ENCODE measurements around the gene TIAM2.

DNA sequence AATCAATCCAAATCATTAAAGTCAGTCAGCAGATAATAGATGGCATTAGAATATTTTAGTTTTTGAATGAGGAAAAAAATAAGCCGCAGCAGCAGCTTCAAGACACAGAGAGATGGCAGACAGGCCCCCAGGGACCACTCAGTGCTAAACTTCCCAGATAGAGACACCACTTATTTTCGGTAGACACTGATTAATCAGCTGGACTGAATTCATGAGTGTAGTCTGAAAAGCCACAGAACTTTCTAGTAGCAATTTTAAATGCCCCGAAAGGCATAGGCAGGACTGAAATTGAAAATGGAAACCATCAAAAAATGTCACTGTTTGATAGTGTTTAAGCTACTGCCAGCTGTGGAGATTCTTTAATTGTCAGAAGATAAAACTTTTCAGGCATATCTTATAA lies 265.6 kb downstream of the TIAM2 start:
- TF ChIP-seq POLR2A (IDR thresholded peaks at IDR 0.05): no peak
- no peak for TF ChIP-seq POLR2AphosphoS5 (IDR thresholded peaks at IDR 0.05)
- TF ChIP-seq, protein P1, sequence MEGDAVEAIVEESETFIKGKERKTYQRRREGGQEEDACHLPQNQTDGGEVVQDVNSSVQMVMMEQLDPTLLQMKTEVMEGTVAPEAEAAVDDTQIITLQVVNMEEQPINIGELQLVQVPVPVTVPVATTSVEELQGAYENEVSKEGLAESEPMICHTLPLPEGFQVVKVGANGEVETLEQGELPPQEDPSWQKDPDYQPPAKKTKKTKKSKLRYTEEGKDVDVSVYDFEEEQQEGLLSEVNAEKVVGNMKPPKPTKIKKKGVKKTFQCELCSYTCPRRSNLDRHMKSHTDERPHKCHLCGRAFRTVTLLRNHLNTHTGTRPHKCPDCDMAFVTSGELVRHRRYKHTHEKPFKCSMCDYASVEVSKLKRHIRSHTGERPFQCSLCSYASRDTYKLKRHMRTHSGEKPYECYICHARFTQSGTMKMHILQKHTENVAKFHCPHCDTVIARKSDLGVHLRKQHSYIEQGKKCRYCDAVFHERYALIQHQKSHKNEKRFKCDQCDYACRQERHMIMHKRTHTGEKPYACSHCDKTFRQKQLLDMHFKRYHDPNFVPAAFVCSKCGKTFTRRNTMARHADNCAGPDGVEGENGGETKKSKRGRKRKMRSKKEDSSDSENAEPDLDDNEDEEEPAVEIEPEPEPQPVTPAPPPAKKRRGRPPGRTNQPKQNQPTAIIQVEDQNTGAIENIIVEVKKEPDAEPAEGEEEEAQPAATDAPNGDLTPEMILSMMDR (IDR thresholded peaks at IDR 0.05): no peak

Measured in transverse colon (tissue), 4 donors.